HG03457 (cell line): ENCODE results near the gene TSPAN9.

Experiments used
- ATAC-seq: cut with Tn5 transposase; IDR thresholded peaks from one replicate; pipeline ENCODE4 v1.9.1; 2021; ENCODE audit warnings: moderate number of reproducible peaks; ENCODE audit not compliant: unreplicated experiment

Gene TSPAN9

GRCh38 chr12:3076730-3077571 lies at the start of gene TSPAN9:
TSPAN9 (plus strand) TSS chr12:3077379; CDS start chr12:3201194, 123,815 bp downstream.
- no peak for ATAC-seq

- ATAC-seq = no peak
Measured at GRCh38 chr12:3028108-3028507, 49.1 kb upstream of the TSPAN9 start.

GRCh38 chr12:3030821-3031429 lies 46.3 kb upstream of the TSPAN9 start:
- no peak for ATAC-seq

- no peak for ATAC-seq
Measured at GRCh38 chr12:3032161-3032560, 45.0 kb upstream of the TSPAN9 start.

- no peak for ATAC-seq
Measured at GRCh38 chr12:3032770-3033538, 44.2 kb upstream of the TSPAN9 start.

GRCh38 chr12:3033539-3033867 lies 43.7 kb upstream of the TSPAN9 start:
- ATAC-seq = no peak

GRCh38 chr12:3034067-3034750 lies 43.0 kb upstream of the TSPAN9 start:
- no peak for ATAC-seq

- no peak for ATAC-seq
Measured at GRCh38 chr12:3035171-3035570, 42.0 kb upstream of the TSPAN9 start.

GRCh38 chr12:3035815-3036702 lies 41.1 kb upstream of the TSPAN9 start:
- ATAC-seq = no peak

GRCh38 chr12:3036901-3037600 lies 40.1 kb upstream of the TSPAN9 start:
- no peak for ATAC-seq

- no peak for ATAC-seq
Measured at GRCh38 chr12:3038166-3038565, 39.0 kb upstream of the TSPAN9 start.

GRCh38 chr12:3038926-3039510 lies 38.2 kb upstream of the TSPAN9 start:
- ATAC-seq = no peak

- no peak for ATAC-seq
Measured at GRCh38 chr12:3040026-3040656, 37.0 kb upstream of the TSPAN9 start.

GRCh38 chr12:3040663-3041544 lies 36.3 kb upstream of the TSPAN9 start:
- ATAC-seq = no peak

- no peak for ATAC-seq
Measured at GRCh38 chr12:3041558-3042164, 35.5 kb upstream of the TSPAN9 start.

- ATAC-seq = no peak
Measured at GRCh38 chr12:3042394-3042793, 34.8 kb upstream of the TSPAN9 start.

- ATAC-seq = no peak
Measured at GRCh38 chr12:3042826-3043225, 34.4 kb upstream of the TSPAN9 start.
